ENCODE results near the gene C10orf53.

The C10orf53 gene

GRCh38 chr10:49737474-49738201 is 58.2 kb downstream of the C10orf53 start:
- DNase-seq (ENCODE audit: low read depth in 1 of 2, low spot score in 1 of 2): no peak

GRCh38 chr10:49738616-49739360 is 59.3 kb downstream of the C10orf53 start:
- no peak for DNase-seq (ENCODE audit: low read depth in 1 of 2, low spot score in 1 of 2)

GRCh38 chr10:49739426-49739825 is 60.0 kb downstream of the C10orf53 start:
- DNase-seq (ENCODE audit: low read depth in 1 of 2, low spot score in 1 of 2): no peak

GRCh38 chr10:49740346-49741107 is 61.1 kb downstream of the C10orf53 start:
- no peak for DNase-seq (ENCODE audit: low read depth in 1 of 2, low spot score in 1 of 2)

- no peak for DNase-seq (ENCODE audit: low read depth in 1 of 2, low spot score in 1 of 2)
These were observed 61.9 kb downstream of the C10orf53 start for GRCh38 chr10:49741108-49741995.

- no peak for DNase-seq (ENCODE audit: low read depth in 1 of 2, low spot score in 1 of 2)
These were observed 63.4 kb downstream of the C10orf53 start for GRCh38 chr10:49742683-49743463.

- DNase-seq (ENCODE audit: low read depth in 1 of 2, low spot score in 1 of 2): no peak
These were observed 64.1 kb downstream of the C10orf53 start for GRCh38 chr10:49743464-49744075.

GRCh38 chr10:49744091-49744685 is 64.7 kb downstream of the C10orf53 start:
- no peak for DNase-seq (ENCODE audit: low read depth in 1 of 2, low spot score in 1 of 2)

- no peak for DNase-seq (ENCODE audit: low read depth in 1 of 2, low spot score in 1 of 2)
These were observed 65.6 kb downstream of the C10orf53 start for GRCh38 chr10:49744924-49745605.

- no peak for DNase-seq (ENCODE audit: low read depth in 1 of 2, low spot score in 1 of 2)
These were observed 66.3 kb downstream of the C10orf53 start for GRCh38 chr10:49745756-49746155.

GRCh38 chr10:49746626-49747302 is 67.3 kb downstream of the C10orf53 start:
- no peak for DNase-seq (ENCODE audit: low read depth in 1 of 2, low spot score in 1 of 2)
